Kidney glomerular epithelial cell (primary cell): ENCODE results near the gene SLC47A2.

Experiments used
- DNase-seq: peaks from one replicate; lab custom pipeline; 2025; lab: John Stamatoyannopoulos, UW

SLC47A2 gene

GRCh38 chr17:19747159-19747719 lies 30.9 kb upstream of the SLC47A2 start:
- DNase-seq, result no peak

- no peak for DNase-seq
Measured at GRCh38 chr17:19746517-19746916, 30.1 kb upstream of the SLC47A2 start.

- DNase-seq, result peak; percentile 44
Measured at GRCh38 chr17:19744922-19745757, 28.8 kb upstream of the SLC47A2 start.

GRCh38 chr17:19744492-19744891 lies 28.1 kb upstream of the SLC47A2 start:
- DNase-seq, result no peak

- DNase-seq, result no peak
Measured at GRCh38 chr17:19743101-19744100, 27.0 kb upstream of the SLC47A2 start.

GRCh38 chr17:19742495-19742894 lies 26.1 kb upstream of the SLC47A2 start:
- no peak for DNase-seq

GRCh38 chr17:19741832-19742457 lies 25.6 kb upstream of the SLC47A2 start:
- DNase-seq, result no peak

- DNase-seq, result no peak
Measured at GRCh38 chr17:19740933-19741332, 24.5 kb upstream of the SLC47A2 start.

- DNase-seq, result no peak
Measured at GRCh38 chr17:19739241-19740201, 23.1 kb upstream of the SLC47A2 start.

GRCh38 chr17:19738757-19739156 lies 22.4 kb upstream of the SLC47A2 start:
- DNase-seq, result no peak

GRCh38 chr17:19738073-19738449 lies 21.7 kb upstream of the SLC47A2 start:
- no peak for DNase-seq

GRCh38 chr17:19737305-19738072 lies 21.1 kb upstream of the SLC47A2 start:
- no peak for DNase-seq

GRCh38 chr17:19736071-19736470 lies 19.7 kb upstream of the SLC47A2 start:
- no peak for DNase-seq

- DNase-seq, result no peak
Measured at GRCh38 chr17:19733953-19734526, 17.7 kb upstream of the SLC47A2 start.

- no peak for DNase-seq
Measured at GRCh38 chr17:19731626-19732025, 15.2 kb upstream of the SLC47A2 start.

- DNase-seq, result no peak
Measured at GRCh38 chr17:19730843-19731242, 14.5 kb upstream of the SLC47A2 start.

GRCh38 chr17:19729900-19730299 lies 13.5 kb upstream of the SLC47A2 start:
- no peak for DNase-seq

GRCh38 chr17:19728084-19728495 lies 11.7 kb upstream of the SLC47A2 start:
- no peak for DNase-seq

GRCh38 chr17:19727501-19728078 lies 11.2 kb upstream of the SLC47A2 start:
- no peak for DNase-seq
